Activated naive CD4-positive, alpha-beta T cell treated with anti-CD3 and anti-CD28 coated beads, Interleukin-2, amount 10 ng/mL, durations not matched to agents 7 days and 5 days (primary cell): Measurements from ENCODE around the gene SLA2.
"Not testable (repeated sequence)": the region's sequence is repeated elsewhere in the genome, so short reads cannot be mapped to it uniquely, and the experiment has no call there.

Source experiments
- CTCF ChIA-PET: fragments of 350-600 bp; sonication (Branson Sonifier 250); formaldehyde crosslinking; loops from one replicate; lab custom pipeline; 2021; ENCODE audit warnings: antibody characterized with exemption; lab: Charles Lee
- DNase-seq: peaks from one replicate; pipeline ENCODE4 v3.0.0-alpha.2; 2020
- H3K27ac Mint-ChIP-seq: one replicate; pipeline ENCODE4 v1.8.0; 2021; ENCODE audit warnings: mild to moderate bottlenecking, moderate library complexity, mixed read lengths
- H3K27me3 Mint-ChIP-seq: one replicate; pipeline ENCODE4 v1.8.0; 2021; ENCODE audit warnings: mild to moderate bottlenecking, mixed read lengths
- H3K36me3 Mint-ChIP-seq: one replicate; pipeline ENCODE4 v1.8.0; 2021; ENCODE audit warnings: mixed read lengths
- H3K4me1 Mint-ChIP-seq: one replicate; pipeline ENCODE4 v1.8.0; 2021; ENCODE audit warnings: mixed read lengths
- H3K4me3 Mint-ChIP-seq: one replicate; pipeline ENCODE4 v1.8.0; 2021; ENCODE audit warnings: mild to moderate bottlenecking, moderate library complexity, mixed read lengths
- H3K9me3 Mint-ChIP-seq: one replicate; pipeline ENCODE4 v1.8.0; 2021; ENCODE audit warnings: mixed read lengths

The SLA2 gene

DNA sequence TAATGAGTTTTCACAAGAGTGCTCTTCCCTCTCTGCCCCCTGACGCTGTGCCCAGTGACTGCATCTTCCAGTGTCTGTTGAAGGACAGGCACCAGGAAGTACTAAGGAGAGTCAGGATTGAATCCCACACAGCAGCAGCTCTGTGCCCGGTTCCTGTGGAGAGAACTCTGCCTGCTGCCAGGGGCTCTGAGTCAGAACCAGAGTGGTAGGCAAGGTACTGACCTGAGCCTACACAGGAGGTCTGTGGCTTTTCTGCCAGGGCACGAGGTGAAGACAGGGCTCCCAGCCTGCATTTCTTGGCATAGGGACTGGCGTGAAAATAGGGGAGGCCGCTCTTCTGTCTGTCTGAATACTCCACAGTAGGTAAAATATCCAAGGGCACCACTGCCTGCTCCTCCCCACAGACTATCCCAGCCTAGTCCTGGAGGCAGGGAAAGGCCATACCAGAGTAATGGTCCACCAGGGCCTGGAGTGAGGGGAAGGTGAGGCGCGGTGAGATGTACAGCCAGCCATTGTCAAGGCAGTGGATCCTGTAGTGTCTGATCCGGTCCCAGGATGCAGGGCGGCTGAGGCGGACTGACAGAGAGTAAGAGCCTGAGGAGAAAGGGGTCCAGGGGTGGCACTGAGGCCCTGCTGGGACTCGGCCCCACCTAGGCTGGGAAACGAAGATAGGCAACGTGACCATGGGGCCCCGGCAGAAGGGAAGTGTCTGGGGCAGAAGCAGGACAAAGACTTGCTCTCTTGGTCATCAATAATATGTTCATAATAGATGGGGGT, 31.0 kb downstream of the SLA2 start:
- H3K4me1 Mint-ChIP-seq = peaks cover 4% of the 10 kb centered on the region
- peaks cover 48% of the 10 kb centered on the region for H3K36me3 Mint-ChIP-seq
- H3K27me3 Mint-ChIP-seq = no peaks in the 10 kb centered on the region
- no peak overlapping the region for H3K4me3 Mint-ChIP-seq
- H3K9me3 Mint-ChIP-seq = no peaks in the 10 kb centered on the region
- CTCF ChIA-PET = interaction anchor here (0.7 to 3.5 kb wide), 5 partner anchors 11 to 193 kb away, joined by 3 to 21 read pairs (median 4); partner anchors contain the start of gene SLA2
- peak overlapping the region; percentile 37 for H3K27ac Mint-ChIP-seq
- DNase-seq = no peak

DNA sequence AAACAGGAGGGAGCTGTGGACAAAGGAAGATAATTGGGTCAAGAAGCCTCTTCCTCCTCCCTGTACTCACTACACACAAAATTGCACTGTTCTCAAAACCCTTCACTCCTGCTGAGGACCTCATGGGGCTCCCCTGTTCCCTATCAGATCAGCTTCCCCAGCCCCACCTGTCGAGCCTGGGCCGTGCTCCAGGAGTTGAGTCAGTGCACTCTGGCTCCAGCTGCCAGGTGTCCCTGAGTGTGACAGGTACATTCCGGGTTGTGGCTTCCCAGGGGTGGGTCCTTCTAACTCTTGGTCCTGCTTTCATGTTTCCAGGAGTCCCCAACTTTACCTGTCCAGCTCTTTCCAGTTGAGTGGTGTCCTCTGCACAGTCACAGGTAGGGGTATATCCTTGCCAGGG, 32.0 kb downstream of the SLA2 start:
- CTCF ChIA-PET = interaction anchor here (1.0 to 3.5 kb wide), 6 partner anchors 12 to 141 kb away, joined by 3 to 21 read pairs (median 4); partner anchors contain the start of gene SLA2
- H3K27me3 Mint-ChIP-seq = no peaks in the 10 kb centered on the region
- H3K9me3 Mint-ChIP-seq = no peaks in the 10 kb centered on the region
- peaks cover 55% of the 10 kb centered on the region for H3K36me3 Mint-ChIP-seq
- H3K4me1 Mint-ChIP-seq = peaks cover 4% of the 10 kb centered on the region
- H3K27ac Mint-ChIP-seq = no peak overlapping the region
- DNase-seq = no peak
- H3K4me3 Mint-ChIP-seq = no peak overlapping the region

GRCh38 chr20:36611625-36612024, 34.4 kb downstream of the SLA2 start:
- CTCF ChIA-PET = interaction anchor here (0.9 to 3.5 kb wide), 7 partner anchors 32 to 162 kb away, joined by 3 to 21 read pairs (median 9); partner anchors contain the start of genes DSN1 and SLA2
- Mint-ChIP-seq H3K36me3 (peaks cover 67% of the 10 kb centered on the region), H3K4me3 (no peak overlapping the region), H3K4me1 (peaks cover 24% of the 10 kb centered on the region), H3K27ac (no peak overlapping the region), H3K27me3 (no peaks in the 10 kb centered on the region), H3K9me3 (no peaks in the 10 kb centered on the region)
- DNase-seq = no peak

DNA sequence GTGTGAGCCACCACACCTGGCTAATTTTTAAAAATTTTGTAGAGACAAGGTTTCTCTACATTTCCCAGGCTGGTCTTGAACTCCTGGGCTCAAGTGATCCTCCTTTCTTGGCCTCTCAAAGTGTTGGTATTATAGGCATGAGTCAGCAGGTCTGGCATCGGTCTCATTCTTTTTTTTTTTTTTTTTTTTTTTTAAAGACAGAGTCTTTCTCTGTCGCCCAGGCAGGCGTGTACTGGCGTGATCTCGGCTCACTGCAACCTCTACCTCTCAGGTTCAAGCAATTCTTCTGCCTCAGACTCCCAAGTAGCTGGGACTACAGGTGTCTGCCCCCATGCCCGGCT, 37.6 kb downstream of the SLA2 start:
- peaks cover 50% of the 10 kb centered on the region for H3K36me3 Mint-ChIP-seq
- H3K9me3 Mint-ChIP-seq, H3K4me3 Mint-ChIP-seq, H3K27me3 Mint-ChIP-seq, DNase-seq: not testable (repeated sequence)
- H3K4me1 Mint-ChIP-seq = peaks cover 39% of the 10 kb centered on the region
- peak overlapping the region; percentile 58 for H3K27ac Mint-ChIP-seq
- CTCF ChIA-PET = interaction anchor here (1.2 kb wide), 1 partner anchor 146 kb away, joined by 5 read pairs; no protein-coding TSS in a partner anchor

DNA sequence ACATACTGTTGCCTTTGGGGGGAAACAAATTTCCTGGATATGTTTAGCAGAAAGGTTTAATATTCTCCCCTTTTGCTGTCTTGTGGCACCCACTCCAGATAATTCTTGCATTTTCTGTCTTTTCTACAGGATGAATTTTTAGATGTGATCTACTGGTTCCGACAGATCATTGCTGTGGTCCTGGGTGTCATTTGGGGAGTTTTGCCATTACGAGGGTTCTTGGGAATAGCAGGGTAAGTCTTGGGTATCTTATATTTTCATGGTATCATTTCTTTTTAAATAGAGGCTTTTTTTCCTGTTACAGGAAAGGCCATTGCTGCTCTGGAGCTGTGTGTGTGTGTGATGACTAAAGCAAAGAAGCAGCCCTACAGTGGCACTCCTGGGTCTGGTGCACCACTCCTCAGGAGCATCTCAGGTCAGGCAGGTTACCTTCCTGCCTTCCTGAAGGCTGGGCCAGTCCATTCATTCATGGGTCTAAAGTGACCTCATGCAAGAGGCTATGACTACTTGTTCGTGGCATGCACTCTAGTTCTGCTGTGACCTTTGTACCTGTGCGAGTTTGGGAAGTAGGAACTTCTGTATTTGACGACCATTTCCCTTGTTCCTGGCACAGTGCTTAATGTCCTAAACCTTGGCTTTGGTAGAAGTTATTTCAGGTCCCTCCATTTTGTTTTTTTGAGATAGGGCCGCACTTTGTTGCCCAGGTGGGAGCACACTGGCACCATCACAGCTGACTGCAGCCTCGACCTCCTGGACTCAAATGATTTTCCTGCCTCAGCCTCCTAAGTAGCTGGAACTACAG, 38.2 kb downstream of the SLA2 start:
- Mint-ChIP-seq H3K27ac (peak overlapping the region; percentile 84), H3K36me3 (peaks cover 45% of the 10 kb centered on the region), H3K9me3 (no peaks in the 10 kb centered on the region), H3K4me3 (peak overlapping the region; percentile 99), H3K27me3 (peaks cover 4% of the 10 kb centered on the region), H3K4me1 (peaks cover 37% of the 10 kb centered on the region)
- CTCF ChIA-PET = interaction anchor here (1.2 kb wide), 1 partner anchor 147 kb away, joined by 5 read pairs; no protein-coding TSS in a partner anchor
- no peak for DNase-seq

GRCh38 chr20:36606158-36607066, 39.6 kb downstream of the SLA2 start:
- CTCF ChIA-PET = interaction anchor here (0.5 to 4.1 kb wide), 15 partner anchors 11 to 709 kb away, joined by 3 to 51 read pairs (median 6); no protein-coding TSS in a partner anchor
- peak; percentile 34 for DNase-seq
- H3K27ac Mint-ChIP-seq = peak overlapping the region; percentile 95
- peaks cover 34% of the 10 kb centered on the region for H3K36me3 Mint-ChIP-seq
- H3K27me3 Mint-ChIP-seq = peaks cover 4% of the 10 kb centered on the region
- H3K4me3 Mint-ChIP-seq = peak overlapping the region; percentile 99
- H3K9me3 Mint-ChIP-seq = no peaks in the 10 kb centered on the region
- peaks cover 37% of the 10 kb centered on the region for H3K4me1 Mint-ChIP-seq

DNA sequence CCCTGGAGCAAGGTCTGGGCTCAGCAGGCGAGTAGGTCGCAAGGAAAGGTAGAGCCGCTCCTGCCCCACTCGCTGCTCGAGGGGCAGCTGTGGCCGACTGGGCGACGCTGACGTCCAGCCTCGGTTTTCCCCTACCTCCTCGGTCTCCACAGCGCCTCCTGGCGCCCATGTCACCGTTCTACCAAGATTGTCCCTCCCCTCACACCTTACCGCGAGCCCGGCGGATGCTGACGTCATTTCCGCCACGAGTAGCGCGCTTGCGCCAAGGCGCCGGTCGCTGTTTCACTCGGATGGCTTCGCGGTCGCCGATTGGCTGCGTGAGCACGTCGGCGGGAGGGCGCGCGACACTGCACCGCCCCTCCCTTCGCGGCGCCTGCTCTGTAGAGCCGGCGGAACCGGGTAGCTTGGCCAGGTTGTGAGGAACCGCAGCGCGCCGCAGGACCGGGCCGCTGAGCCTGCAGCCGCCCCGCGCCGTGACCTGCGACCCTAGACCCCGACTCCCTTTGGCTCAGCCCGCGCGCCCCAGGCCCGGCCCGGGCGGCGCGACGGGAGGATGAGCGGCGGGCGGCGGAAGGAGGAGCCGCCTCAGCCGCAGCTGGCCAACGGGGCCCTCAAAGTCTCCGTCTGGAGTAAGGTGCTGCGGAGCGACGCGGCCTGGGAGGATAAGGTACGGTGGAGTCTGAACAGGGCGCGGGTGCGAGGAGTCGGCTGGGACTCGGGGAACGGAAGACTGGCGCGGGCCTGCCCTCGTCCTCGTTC, 40.4 kb downstream of the SLA2 start, which contains the start of gene RAB5IF:
RAB5IF (plus strand) TSS at position 381 of the 759 bp plus-strand sequence; CDS start at position 554, 173 bp downstream.
- peak; percentile 99 for DNase-seq
- Mint-ChIP-seq H3K9me3 (no peaks in the 10 kb centered on the region), H3K27me3 (peaks cover 4% of the 10 kb centered on the region), H3K4me3 (peak within 1 kb of the TSS; percentile 99), H3K27ac (peak within 1 kb of the TSS; percentile 95), H3K36me3 (peaks cover 29% of the 10 kb centered on the region), H3K4me1 (peaks cover 38% of the 10 kb centered on the region)
- CTCF ChIA-PET = interaction anchor here (0.5 to 4.1 kb wide), 18 partner anchors 8 to 708 kb away, joined by 3 to 51 read pairs (median 5); no protein-coding TSS in a partner anchor

DNA sequence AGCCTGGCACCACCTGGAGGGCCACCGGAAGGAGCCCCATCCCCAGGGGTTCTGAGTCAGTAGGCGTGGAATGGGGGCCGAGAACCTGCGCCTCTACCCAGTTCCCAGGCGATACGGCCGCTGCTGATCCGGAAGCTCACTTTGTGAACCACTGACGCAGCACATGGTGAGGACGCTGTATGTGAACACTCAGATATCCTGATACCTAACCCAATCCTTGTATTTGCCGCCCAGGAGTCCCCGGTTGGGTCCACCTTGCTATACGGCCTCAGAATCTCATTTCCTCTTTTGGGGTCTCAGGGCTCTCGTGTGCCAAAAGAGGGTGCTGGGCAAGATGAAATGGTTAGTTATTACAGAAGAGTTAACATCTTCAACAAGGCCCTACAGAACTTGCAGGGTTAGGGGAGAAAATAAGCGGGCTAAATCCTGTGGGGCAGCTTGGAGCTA, 41.0 kb downstream of the SLA2 start:
- Mint-ChIP-seq H3K4me1 (peaks cover 41% of the 10 kb centered on the region), H3K27ac (peak overlapping the region; percentile 95), H3K36me3 (peaks cover 25% of the 10 kb centered on the region), H3K9me3 (no peaks in the 10 kb centered on the region), H3K27me3 (peaks cover 4% of the 10 kb centered on the region), H3K4me3 (peak overlapping the region; percentile 99)
- CTCF ChIA-PET = interaction anchor here (0.6 to 4.1 kb wide), 16 partner anchors 8 to 268 kb away, joined by 3 to 51 read pairs (median 6); a partner anchor contains a TSS
- DNase-seq = peak; percentile 69

DNA sequence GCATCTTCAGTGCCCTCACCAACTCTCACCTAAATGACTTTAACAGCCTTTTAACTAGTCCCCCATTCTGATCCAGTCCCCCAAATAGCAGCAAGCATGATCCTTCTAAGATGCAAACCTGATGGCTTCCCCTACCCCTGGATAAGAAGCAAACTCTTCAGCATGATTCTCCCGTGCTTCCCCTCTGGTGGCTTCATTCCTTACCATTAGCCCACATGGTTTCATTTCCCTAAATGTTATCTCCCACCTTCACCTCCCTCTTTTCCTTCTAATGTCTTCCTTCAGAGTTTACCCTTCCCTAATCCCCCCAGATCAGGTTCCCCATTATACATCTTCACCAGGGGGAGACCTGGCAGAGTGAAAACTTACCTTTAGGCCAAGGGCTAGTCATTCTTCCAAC, 44.5 kb downstream of the SLA2 start:
- H3K4me3 Mint-ChIP-seq = no peak overlapping the region
- no peak for DNase-seq
- no peaks in the 10 kb centered on the region for H3K9me3 Mint-ChIP-seq
- CTCF ChIA-PET = interaction anchor here (1.2 kb wide), 1 partner anchor 45 kb away, joined by 3 read pairs; no protein-coding TSS in a partner anchor
- no peak overlapping the region for H3K27ac Mint-ChIP-seq
- peaks cover 27% of the 10 kb centered on the region for H3K4me1 Mint-ChIP-seq
- peaks cover 4% of the 10 kb centered on the region for H3K27me3 Mint-ChIP-seq
- H3K36me3 Mint-ChIP-seq = peaks cover 5% of the 10 kb centered on the region

DNA sequence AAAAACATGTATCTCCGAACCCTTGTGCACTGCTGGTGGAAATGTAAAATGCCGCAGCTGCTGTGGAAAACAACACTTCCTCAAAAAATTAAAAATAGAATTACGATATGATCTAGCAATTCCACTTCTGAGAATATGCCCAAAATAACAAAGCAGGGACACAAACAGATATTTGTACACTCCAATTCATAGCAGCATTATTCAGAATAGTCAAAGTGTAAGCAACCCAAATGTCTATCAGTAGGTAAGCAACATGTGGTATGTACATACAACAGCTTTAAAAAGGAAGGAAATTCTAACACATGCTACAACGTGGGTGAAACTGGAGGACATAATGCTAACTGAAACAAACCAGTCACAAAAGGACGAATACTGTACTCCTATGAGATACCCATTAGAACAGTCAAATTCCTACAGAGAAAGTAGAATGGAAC, 46.1 kb downstream of the SLA2 start:
- CTCF ChIA-PET = no interaction called here

DNA sequence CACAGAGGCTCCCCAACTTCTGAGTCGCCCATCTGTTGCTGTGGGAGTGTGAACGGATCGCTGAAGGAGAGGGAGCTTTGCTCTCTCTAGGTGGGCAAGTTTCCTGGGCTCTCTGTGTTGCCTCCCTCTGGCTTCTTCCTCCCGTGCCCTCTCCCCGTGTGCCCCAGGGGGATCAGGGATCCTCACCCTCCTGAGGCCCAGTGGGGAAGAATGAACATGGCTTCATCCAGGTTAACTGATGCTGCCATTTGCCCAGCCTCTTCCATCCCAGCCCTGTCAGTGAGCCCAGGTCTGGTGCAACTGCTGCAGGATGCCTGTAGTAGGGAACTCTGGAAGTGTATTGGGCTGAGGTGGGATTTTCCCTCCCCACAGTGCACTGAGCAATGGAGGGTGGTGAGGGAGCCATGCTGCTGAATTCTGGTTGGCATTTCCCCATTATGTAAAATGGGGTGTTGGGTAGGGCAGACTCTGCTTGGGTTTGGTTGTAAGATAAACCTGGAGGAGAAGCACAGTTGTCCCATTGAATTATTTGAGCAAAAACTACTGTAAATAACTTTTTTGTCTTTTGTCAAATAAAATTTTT, 52.6 kb downstream of the SLA2 start:
- Mint-ChIP-seq H3K9me3 (no peaks in the 10 kb centered on the region), H3K36me3 (peaks cover 36% of the 10 kb centered on the region), H3K4me1 (peaks cover 56% of the 10 kb centered on the region), H3K4me3 (no peak overlapping the region), H3K27me3 (no peaks in the 10 kb centered on the region), H3K27ac (peak overlapping the region; percentile 56)
- CTCF ChIA-PET = interaction anchor here (7.1 kb wide), 1 partner anchor 12 kb away, joined by 51 read pairs; the partner anchor contains the start of gene RAB5IF
- DNase-seq = no peak

More for the DNA sequence above, 46.1 kb downstream of the SLA2 start:
- no peaks in the 10 kb centered on the region for H3K9me3 Mint-ChIP-seq
- H3K27ac Mint-ChIP-seq = peak overlapping the region; percentile 38
- H3K4me3 Mint-ChIP-seq = no peak overlapping the region
- H3K27me3 Mint-ChIP-seq = no peaks in the 10 kb centered on the region
- no peak for DNase-seq
- H3K4me1 Mint-ChIP-seq = peaks cover 35% of the 10 kb centered on the region
- peaks cover 5% of the 10 kb centered on the region for H3K36me3 Mint-ChIP-seq
